Stimulated activated CD8-positive, alpha-beta memory T cell treated with anti-CD3 and anti-CD28 coated beads, Interleukin-2, amount 100 ng/mL, for 1 hour (primary cell): ENCODE data around the gene MAP2K6.

Experiments
- DNase-seq, 2 donors: peaks; one replicate each; pipeline ENCODE4 v3.0.0-alpha.2; 2020; ENCODE audit warnings: low read depth in 2 of 2

Gene MAP2K6

DNA sequence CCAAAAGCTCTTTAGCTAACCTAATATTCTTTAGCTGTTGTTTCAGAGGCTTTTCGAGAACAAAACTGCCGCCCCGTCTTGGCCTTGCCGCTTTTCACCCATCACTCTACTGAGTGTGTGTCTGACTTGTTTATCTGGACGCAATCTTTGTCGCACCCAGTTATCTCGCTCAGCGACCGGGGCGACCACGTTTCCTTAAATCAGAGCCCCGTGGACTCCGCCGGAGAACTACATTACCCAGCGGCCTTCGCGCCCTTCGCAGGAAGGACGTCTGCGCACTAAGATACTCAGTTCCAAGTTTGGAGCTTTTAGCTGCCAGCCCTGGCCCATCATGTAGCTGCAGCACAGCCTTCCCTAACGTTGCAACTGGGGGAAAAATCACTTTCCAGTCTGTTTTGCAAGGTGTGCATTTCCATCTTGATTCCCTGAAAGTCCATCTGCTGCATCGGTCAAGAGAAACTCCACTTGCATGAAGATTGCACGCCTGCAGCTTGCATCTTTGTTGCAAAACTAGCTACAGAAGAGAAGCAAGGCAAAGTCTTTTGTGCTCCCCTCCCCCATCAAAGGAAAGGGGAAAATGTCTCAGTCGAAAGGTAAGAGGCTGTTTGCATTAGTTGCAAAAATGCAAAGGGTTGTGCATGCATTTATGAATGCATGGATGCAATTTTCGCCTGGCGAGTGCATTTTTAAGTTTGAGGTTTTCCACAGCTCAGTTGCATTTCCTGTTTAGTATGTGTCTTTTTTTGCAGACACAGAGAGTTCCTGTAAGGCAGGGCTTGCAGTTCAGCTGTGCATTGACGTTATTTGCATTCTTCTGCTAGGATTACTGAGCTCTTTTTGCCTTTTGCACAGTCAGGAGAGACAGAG, at the start of gene MAP2K6:
TSS of gene MAP2K6 (plus strand) at position 290 of the 867 bp plus-strand sequence. CDS start at position 578, 288 bp downstream.
- peak; percentile 61 to 67 for DNase-seq

DNA sequence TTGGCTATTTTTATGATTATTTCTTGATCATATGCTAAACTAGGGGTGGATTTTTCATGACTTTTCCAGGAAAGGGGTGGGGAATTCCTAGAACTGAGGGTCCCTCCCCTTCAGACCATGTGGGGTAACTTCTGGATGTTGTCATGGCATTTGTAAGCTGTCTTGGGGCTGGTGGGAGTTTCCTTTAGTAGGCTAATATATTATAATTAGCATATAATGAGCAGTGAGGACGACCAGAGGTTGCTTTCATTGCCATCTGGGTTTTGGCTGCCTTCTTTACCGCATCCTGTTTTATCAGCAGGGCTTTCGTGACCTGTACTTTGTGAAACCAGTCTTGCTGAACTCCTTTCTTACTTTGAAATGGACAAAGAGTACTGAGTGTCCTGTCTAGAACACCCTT, 47.2 kb upstream of the MAP2K6 start:
- no peak for DNase-seq

DNA sequence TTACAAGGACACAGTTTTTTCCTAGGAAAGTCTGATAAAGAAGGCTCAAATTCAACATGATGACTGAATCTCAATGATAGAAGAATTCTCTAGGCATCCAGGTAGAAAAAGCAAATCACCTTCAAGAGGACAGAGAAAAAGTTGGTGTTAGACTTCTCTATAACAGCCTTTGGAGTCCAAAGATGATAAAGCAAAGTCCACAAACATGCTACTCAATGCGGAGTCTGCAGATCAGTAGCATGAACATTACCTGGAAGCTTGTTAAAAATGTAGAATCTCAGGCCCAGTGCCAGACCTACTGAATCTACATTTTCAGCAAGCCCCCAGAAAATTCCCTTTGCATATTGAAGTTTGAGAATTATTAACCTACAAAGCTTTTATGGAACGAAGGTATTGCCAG, 41.4 kb upstream of the MAP2K6 start:
- no peak for DNase-seq

DNA sequence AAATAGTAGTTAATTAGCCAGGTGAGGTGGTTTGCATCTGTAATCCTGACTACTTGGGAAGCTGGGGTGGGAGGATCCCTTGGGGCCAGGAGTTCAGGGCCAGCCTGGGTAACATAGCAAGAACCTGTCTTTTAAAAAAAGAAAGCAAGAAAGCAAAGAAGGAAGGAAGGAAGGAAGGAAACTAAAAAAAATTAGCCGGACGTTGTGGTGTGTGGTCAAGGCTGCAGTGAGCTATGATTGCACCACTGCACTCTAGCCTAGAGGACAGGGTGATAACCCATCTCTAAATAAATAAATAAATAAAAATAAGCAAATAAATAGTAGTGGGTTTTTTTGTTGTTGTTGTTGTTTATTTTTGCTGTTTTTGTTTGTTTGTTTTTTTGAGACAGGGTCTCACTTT, 39.3 kb upstream of the MAP2K6 start:
- no peak for DNase-seq

DNA sequence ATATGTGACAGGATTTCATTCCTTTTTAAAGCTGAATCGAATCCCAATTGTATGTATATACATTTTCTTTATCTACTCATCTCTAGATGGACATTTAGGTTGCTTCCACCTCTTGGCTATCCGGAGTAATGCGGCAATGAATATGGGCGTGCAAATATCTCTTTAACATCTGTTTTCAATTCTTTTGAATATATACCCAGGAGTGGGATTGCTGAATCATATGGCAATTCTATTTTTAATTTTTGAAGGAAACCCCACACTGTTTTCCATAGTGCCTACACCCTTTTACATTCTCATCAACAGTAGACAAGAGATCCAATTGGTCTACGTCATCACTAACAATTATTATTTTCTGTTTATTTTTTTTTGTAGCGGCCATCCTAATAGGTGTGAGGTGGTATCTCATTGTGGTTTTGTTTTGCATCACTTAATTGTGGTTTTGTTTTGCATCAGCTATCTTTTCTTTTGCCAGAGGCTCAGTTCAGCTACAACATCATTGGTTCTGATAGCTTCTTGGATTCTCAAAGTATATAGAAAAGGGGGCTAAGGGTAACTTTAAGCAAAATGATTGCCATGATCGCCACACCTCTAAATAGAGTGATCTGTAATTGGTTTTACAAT, 25.6 kb upstream of the MAP2K6 start:
- DNase-seq, result no peak

DNA sequence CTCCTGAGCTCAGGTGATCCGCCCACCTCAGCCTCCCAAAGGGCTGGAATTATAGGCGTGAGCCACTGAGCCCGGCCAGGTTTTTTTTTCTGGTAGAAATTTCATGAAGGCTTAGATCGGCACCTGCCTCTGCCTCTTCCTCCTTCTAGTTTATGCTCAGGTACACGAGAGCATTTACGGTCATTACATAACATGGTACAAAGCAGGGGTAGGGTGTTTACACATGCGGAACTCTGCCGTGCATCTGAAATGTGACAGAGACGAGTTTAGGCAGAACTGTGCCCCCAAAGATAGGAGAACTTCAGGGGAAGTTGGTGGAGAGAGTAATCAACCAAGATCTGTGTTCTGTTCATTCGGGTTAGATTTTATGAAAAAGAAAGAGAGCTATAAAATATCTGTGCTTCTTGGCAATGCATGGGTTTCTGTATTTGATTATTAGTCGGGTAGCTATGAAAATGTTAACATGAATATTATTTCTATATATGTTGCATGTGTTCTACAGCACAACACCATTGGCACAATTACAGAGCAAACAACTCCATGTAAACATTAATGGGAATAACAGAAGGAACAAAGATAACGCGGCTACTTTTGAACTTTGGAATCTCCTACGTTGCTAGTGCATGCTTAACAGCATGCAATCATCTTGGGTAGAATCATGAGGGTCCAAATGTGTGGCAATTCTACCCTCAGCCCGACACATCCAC, 23.5 kb upstream of the MAP2K6 start:
- DNase-seq, result no peak

DNA sequence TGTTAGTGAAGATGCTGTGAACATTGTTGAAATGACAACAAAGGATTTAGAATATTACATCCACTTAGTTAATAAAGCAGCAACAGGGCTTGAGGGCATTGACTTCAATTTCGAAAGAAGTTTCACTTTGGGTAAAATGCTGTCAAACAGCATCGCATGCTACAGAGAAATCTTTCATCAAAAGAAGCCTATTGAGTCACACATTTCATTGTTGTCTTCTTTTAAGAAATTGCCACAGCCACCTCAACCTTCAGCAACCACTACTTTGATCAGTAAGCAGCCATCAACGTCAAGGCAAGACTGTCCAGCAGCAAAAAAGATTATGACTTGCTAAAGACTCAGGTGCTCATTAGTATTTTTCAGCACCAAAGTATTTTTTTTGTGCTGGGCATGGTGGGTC, 13.2 kb upstream of the MAP2K6 start:
- DNase-seq, result no peak

DNA sequence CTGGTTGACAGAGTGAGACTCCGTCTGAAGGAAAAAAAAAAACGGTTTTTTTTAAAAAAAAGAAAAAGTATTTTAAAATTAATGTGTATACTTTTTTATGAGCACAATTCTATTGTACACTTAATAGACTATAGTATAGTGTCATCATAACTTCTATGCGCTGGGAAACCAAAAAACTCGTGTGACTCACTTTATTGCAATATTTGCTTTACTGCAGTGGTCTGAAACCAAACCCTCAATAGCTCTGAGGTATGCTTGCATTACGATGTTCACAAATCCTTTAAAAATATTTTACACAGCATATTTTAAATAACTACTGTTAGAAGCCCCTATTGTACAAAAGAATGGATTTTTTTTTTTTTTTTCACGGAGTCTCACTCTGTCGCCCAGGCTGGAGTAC, 12.4 kb upstream of the MAP2K6 start:
- DNase-seq, result no peak

DNA sequence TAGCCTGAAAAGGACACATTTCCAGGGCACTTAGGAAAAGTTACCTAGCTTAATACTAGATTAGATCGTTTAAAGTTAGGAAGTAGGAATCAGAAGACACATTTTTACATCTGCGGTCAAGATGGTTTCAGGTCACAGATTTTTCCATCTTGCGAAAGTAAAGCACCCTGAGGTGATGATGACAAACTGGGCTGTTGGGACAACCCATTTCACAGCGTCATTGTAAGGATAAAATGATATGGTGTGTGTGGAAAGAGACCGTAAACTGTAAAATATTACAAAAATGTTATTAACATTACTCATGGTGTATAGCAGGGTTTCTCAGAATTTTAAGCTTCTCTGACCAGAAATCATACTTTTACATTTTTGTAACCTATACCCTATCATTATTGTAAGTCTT, 10.1 kb upstream of the MAP2K6 start:
- DNase-seq, result no peak

DNA sequence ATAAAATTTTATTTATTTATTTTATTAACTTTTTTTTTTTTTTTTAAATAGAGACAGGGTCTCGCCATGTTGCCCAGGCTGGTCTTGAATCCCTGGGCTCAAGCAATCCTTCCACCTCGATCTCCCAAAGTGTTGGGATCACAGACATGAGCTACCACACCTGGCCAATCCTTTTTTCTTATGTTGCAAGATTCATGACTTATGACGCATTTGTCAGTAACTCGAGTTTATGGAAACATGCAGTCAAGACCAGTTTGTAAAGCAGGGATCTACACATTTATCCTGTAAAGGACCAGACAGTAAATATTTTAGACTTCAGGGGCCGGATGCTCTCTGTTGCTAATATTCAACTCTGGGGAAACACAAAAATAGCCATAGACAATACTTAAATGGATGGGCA, 9.4 kb upstream of the MAP2K6 start:
- no peak for DNase-seq

DNA sequence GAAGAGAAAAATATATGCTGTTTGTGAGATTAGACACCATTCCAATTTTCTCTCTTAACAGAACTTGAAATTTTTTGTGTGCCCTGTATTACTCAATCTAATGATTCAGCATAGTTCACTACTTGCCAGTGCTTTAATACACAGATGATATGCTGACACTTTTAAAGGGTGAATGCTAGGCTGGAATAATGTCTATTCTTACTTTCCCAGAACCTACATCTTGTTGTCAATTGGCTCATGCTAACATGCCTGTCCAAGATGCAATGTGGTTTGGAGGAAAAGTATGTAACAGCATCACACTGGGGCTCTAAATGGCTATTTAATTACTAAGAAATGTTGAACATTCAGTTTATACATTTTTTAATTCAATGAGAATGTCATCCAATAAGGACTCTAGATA, 7.6 kb upstream of the MAP2K6 start:
- no peak for DNase-seq

DNA sequence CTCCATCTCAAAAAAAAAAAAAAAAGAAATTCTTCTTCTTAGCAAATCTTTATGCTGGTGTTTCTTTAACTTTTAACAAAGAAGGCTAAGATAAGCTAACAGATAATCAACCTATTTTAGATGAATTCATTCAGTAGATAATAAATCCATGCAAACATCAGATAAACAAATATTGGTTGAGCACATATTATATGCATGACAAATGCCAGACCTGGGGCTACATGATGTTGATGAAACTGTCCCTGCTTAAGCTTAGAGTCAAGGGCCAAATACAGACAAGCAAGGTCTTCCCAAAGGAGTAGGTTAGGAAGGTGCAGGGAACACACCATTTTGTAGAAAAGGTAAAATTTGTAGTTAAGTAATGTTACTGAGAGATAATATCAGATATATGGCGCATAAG, 6.7 kb upstream of the MAP2K6 start:
- no peak for DNase-seq

DNA sequence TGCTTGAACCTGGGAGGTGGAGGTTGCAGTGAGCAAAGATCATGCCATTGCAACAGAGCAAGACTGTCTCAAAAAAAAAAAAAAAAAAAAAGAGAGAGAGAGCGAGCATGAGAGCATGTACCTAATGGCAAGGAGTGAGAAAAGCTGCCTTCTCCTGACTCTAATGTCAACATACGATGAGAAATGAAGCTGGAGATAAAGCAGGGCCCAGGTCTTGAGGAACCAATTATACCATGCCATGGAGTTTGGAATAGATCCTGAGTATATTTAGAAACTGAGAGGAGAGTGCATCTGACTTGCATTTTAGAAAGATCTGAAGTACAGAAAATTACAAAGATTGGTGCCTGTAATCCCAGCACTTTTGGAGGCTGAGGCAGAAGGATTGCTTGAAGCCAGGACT, 3.8 kb upstream of the MAP2K6 start:
- DNase-seq, result no peak

DNA sequence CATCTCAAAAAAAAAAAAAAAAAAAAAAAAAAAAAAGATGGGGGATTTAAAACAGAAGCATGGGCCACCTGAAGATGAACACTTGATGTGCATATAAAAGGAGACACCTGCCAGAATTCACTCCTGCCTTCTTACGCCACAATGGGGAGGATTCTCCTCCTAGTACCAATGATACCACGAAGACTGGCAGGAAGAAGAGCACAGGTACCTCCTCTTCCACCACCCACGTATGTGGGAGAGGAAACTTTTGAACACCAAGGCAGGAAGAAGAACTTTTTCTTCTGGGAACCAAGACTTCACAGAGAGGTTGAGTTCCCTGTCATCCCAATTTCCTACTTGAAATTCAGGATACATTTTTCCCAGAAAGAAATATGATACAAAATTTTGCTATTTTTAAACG, 2.7 kb upstream of the MAP2K6 start:
- DNase-seq, result no peak

DNA sequence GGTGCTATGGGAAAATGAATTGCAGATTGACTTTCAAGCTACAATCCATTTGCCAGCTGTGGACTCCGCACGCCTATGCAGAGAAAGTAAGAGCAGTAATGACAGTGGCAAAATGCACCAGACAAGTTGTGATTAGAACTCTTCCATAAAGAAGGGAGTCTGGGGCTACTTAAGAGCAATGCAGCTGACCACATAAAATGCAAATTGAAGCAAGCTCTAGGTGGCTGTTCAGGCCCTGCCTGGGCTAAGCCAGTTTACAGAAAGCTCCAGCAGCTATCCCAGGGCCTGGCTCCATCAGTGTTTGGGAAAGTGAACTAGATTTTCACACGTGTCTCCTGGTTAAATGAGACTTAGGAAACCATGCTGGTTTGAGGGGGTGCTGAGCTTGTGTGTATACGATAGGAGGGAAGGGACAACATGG, 2.2 kb upstream of the MAP2K6 start:
- DNase-seq, result no peak

DNA sequence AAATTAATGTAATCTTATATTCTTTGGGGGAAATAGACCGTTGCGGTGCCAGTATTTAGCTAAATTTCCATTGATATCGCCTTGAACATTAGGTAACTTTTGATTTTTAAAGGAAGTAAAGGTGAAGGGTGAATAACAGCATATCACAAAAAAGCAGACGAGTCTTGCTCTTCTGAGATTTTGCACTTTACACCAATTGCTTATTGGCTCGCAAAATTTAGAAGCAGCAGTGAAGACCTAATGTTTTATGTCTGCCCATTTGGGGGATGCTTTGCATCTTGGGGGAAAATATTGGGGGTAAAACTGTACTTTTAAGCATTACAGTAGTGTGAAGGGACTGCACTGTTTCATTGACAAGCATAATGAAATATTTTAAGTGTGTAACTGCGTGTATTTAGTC, 934 bp downstream of the MAP2K6 start:
- DNase-seq, result no peak

DNA sequence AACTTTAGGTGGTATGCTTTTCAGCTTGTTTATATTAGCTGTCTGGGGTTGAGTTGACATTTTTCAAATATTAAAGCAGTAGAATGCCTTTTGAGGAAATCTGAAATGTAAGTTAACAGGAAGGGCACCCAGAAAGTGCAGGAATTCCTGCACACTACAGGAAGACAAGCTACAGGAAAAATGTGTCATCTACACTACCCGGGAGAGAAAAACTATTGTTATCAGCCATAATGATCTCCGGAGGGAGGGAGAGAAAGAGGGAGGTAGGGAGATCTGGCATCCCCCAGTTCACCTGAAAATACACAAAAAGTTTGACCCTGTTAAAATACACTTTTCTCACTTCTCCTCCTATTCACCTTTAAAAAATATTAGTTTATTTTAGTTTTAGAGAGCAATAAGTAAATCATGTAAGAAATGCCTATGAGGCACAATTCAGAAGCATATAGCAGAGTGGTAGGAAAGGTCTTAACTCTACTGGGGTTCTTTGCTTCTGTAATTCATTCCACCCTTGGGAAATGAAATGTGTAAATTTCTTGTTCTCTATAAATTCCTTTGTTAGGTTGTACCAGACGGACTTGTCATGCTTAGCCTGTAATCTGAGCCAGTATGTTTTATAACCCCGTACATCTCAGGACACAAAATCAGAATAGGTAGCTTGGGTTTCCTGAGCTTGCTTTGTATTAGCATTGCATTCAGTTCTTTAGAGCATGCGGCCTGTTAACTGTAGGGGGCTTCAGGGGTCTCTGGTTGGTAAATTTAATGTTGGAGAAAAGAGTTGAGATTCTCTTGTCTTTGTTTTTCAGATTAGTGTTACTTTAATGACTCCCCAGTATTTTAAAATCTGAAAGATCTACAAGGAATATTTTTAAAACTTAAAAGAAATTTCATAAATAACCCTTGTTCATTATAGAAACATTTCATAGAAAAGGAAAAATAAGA, 3.3 kb downstream of the MAP2K6 start:
- DNase-seq, result no peak

DNA sequence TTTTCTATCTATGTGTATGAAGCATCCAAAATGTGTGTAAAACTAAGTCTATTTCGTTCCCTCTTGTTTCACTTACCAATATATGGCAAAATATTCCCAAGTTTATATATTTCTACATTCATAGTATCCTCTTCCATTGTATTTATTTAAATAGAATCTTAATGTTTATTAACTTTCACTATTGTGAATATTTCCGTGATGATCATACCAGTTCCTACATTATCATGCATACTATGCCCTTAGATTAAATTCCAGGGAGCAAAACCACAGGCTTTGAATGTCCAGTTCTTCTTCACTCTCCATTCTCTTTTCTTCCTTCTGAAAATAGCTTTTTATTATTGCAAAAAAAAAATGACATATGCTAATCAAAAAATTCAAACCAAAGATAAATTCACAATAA, 4.0 kb downstream of the MAP2K6 start:
- DNase-seq, result no peak

DNA sequence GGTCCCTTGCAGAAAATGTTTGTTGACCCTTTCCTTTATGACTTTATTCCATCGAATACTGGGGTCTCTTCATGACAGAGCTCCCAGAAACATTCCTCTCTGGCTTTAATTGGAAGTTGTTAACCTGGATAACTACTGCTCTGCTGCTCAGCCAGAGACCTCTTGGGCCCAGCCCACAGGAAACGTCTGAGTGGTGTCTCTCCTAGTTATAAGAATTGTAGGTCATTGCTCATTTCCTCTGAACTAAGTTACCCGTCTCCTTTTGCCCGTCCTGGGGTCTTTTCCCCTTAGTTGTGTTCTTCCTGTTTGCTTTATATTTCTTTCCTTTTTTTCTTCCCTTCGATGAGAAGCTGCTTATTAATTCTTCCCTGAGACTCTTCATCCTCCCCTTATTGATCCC, 9.0 kb downstream of the MAP2K6 start:
- DNase-seq, result no peak

DNA sequence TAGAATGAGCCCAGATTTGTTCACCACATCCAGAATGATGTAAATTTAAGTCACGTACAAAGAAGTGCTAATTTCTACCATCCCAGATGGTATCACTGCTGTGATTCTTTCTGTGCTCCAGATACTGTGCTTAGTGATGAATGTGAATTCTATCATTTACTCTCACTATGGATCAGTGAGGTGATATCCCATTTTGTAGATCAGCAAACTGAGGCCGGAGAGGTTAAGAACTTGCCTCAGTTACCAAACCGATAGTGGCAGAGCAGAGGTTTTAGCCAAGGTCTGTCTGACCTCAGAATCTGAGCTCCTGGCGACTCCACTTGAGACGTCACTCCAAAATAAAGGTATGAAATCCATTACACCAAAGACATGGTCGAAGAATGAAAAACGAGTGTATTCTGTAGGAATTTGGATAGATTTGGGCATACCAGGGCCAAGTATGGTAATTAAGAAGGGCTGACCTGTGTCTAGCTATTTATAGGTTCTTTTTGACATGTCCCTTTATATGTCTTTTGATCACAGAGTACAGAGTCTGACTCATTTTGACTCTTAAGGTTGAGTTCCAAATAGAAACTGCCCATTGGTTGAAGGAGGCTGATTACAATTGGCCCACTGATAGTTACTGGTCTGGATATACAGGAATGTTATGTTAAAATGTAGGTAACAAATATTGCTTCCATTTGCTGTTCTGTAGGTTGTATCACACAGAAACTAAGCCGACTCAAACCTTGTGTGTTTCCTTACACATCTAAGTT, 10.0 kb downstream of the MAP2K6 start:
- DNase-seq, result no peak

DNA sequence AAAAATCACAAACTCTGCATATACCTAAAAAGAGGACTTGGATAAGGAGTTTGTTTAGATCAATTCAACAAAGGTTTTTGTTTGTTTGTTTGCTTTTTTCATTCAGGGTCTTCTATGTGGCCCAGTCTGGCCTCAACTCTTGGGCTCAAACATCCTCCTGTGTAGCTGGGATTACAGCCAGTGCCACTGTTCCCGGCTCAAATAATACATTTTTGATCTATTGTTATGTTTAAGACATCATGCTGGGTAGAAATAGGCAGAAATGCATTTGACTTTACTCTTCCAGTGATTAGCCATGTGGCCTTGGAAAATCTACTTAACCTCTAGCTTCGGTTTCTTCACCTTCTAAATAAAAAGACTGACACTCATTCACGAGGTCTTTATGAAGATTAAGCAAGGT, 11.5 kb downstream of the MAP2K6 start:
- no peak for DNase-seq
